Hindlimb muscle (tissue), 1 donor: Measurements from ENCODE around the gene RPGR. TPM values are rescaled to one million over a fixed set of nuclear protein-coding genes. Genes with fewer than 3 reads are reported as not detected.
A peak's percentile ranks its signal among the peaks of the same experiment; 100 is the strongest.

Experiments used
- DNase-seq: peaks from one replicate; pipeline ENCODE4 v3.0.0-alpha.2; 2013
- polyA plus RNA-seq: library from polyadenylated mRNA; unstranded; fragments of 120-200 nt; gene quantifications from one replicate; pipeline ENCODE4 v1.2.1, GENCODE V29; 2013; ENCODE audit not compliant: insufficient read length

Gene RPGR
- polyA plus RNA-seq = 7.7 TPM

GRCh38 chrX:38327007-38327774 lies at the start of gene RPGR:
Gene RPGR (minus strand): TSS chrX:38327509. CDS start chrX:38327367, 142 bp downstream.
- DNase-seq = peak; percentile 92

- DNase-seq = no peak
These were observed 49.4 kb upstream of the RPGR start for GRCh38 chrX:38376747-38377146.

DNA sequence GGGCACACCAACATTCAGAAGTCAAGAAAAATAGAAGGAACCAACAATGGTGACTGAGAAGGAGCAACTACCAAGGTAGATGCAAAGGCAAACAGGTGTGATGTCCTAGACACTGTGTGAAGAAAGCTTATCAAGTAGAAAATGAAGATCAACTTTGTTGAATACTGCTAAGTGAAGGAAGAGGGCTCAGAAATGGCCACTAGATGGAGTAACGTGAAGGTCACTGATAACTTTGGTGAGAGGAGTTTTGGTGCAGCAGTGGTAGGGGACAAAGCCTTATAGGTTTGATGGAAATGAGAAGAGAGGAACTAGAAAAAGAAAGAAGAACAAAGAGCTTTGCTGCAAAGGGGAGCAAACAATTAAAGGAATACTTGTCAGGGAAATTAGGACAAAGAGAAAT lies 48.6 kb upstream of the RPGR start:
- no peak for DNase-seq

- DNase-seq = no peak
These were observed 47.1 kb upstream of the RPGR start for GRCh38 chrX:38374431-38374830.

DNA sequence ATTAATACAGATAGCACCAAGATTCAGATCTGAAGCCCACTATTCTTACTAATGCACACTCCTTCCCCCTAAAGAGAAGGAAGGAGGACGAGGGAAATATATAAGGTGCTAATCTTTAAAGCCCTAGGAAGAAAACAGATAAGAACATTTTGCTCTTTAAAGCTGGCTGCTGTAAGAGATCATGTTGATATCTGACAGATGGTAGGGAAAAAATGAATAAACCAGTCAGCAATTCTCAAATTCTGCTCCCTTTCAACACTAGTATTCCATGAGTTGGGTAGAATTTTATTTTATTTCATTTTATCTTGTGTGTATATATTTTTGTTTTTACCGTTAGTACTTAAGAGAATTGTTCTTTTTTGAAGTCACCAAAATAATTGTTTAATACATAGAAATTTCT lies 44.3 kb upstream of the RPGR start:
- no peak for DNase-seq

DNA sequence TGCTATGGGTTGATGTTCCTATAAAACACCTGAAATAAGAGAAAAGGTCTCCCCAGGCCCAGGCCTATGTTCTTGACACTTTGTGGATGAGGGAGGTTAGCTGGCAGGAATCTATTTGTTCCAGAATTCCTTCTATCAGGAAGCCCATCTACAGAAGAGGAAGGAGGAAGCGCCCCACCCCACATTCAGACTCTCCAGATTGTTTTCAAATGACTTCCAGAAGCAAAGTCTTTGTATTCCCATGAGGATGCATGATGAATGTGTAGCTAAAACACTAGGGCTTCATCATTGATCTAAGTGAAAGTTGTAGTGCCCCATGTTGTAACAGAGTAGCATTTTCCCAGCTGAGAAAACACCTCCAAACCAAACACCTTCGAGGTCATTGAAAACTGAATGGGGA lies 41.5 kb upstream of the RPGR start:
- no peak for DNase-seq

DNA sequence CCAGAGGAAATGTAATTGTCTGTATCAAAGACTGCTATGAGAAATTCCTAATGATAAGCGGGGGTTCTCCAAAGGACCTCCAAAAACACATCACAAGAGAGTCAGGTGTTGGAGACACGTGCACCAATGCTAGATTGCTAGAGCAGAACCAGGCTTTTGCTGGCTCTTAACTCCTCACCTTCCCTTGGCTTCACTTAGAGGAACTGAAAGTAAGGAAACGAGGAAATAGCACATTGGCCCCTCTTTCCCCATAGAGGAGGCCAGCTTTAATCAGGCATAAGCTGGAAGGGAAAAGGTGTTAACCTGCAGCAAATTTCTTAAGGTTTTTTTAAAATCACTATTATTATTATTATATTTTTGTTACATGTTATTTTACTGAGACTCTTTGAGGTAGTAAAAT lies 38.6 kb upstream of the RPGR start:
- DNase-seq = no peak

GRCh38 chrX:38363046-38363445 lies 35.7 kb upstream of the RPGR start:
- no peak for DNase-seq

DNA sequence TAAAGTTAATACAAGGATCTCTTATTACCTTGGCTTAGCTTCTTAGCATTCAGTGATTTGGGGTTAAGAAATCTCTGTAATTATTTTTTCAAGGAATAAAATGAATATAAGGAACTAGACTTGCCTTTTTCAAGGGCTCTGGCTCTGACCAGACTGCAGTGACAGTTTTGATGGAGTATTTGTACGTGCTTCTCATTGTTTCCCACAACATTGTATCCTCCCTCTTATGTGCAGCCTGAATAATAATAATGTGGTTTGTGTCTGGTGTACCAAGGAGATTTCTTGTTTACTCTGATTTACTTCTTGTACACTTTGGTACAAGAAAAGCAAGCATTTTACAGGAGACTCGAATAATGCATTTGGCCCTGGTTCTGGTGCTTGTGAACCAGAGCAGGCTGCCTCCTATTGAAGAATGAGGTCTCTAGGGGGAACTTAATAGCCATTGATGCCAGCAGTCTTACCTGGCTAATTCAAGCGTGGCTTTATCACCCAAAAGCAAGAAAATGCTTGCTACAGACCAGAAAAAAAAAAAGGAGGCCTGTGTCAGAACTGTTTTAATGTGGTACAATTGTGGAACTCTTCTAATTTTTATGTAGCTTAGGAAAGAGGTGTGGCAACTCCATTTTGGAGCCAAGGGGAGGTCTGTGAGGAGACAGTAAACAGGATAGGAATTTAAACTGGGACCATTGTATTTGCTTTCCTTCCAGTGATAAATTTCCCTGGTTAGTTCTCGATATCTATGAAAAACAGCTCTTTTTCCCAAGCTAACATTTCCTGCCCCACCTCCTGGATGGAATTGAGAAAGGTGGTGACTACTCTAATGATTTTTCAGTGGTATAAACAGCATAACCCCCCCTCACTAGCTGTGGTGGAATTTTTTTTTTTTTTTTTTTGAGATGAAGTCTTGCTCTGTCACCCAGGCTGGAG lies 30.7 kb upstream of the RPGR start:
- no peak for DNase-seq

GRCh38 chrX:38356401-38356800 lies 29.1 kb upstream of the RPGR start:
- DNase-seq = no peak

DNA sequence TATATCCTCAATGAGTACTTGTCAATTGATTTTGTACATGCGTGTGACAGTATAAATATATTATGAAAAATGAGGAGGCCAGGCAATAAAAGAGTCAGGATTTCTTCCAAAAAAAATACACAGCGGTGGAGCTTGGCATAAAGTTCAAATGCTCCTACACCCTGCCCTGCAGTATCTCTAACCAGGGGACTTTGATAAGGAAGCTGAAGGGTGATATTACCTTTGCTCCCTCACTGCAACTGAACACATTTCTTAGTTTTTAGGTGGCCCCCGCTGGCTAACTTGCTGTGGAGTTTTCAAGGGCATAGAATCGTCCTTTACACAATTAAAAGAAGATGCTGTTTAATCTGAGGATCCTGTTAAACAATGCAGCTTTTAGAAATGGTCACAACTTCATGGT lies 25.1 kb upstream of the RPGR start, which contains the start of gene OTC:
OTC (plus strand) TSS at position 243 of the 400 bp plus-strand sequence; CDS start at position 336, 93 bp downstream.
- no peak for DNase-seq

- DNase-seq = no peak
These were observed 24.0 kb upstream of the RPGR start for GRCh38 chrX:38351346-38351745.

GRCh38 chrX:38347136-38347535 lies 19.8 kb upstream of the RPGR start:
- DNase-seq = no peak

DNA sequence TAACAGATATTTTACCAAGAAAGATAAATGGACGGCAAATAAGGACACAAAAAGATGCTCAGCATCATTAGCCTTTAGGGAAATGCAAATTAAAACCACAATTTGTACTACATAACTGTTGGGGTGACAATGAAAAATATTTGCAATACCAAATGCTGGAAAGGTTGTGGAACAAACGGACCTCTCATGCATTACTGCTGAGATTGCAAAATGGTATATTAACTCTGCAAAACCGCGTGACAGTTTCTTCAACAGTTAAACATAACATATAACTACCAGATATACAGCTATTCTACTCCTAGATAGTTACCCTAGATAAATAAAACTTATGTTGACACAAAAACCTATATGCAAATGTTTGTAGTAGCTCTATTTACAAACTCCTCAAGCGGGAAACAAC lies 18.8 kb upstream of the RPGR start:
- no peak for DNase-seq

- DNase-seq = no peak
These were observed 15.8 kb upstream of the RPGR start for GRCh38 chrX:38342853-38343778.

GRCh38 chrX:38341442-38341841 lies 14.1 kb upstream of the RPGR start:
- DNase-seq = no peak

DNA sequence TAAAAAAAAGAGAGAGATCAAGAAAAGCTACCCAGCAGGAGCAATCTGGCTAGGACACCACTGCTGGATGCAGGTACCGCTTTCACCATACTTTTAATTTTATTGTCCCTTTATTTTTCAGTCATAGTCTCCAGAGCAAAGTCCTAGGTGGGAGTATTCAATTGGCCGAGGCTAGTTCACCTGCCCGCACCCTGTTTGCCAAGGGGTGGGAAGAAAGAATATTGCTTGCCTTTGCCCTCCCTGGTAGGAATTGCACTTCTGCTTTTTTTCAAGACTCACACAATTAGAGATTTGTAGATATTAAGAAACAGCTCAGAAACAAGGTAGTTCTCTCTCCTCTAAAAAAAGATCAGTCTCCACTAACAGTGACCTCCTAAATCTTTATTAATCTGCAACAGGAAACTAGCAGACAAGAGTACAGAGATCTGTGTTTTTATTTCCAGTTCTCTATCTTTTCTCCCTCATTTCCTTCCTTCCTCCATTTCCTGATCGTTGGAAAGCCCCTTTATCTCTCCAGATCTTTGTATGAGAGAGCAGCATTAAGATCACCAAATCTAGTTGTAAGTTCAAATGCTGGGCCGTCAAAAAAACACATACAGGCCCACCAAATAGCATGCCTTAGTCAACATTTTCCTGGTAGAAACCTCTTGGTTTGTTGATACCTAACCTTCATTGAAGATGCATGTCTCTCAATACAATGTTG lies 9.4 kb upstream of the RPGR start:
- no peak for DNase-seq

- no peak for DNase-seq
These were observed 8.1 kb upstream of the RPGR start for GRCh38 chrX:38335382-38335781.

DNA sequence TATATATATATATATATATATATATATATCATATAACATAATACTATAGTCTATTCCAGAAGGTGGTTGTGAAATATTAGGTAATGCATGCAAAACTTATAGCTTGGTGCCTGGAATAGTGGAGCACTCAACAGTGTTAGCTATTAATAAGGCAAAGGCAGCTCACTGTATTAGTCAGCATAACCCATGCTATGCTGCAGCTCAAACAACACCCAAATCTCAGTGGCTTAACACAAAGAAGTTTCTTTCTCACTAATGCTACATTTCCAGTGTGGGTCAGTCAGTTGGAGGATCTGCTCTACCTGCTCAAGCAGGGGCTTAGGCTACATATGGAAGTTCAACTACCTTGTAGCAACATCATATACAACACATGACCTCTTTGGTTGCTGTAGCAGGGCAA lies 5.2 kb upstream of the RPGR start:
- no peak for DNase-seq

- no peak for DNase-seq
These were observed 419 bp upstream of the RPGR start for GRCh38 chrX:38327775-38328081.

- no peak for DNase-seq
These were observed 1.2 kb downstream of the RPGR start for GRCh38 chrX:38326086-38326485.

DNA sequence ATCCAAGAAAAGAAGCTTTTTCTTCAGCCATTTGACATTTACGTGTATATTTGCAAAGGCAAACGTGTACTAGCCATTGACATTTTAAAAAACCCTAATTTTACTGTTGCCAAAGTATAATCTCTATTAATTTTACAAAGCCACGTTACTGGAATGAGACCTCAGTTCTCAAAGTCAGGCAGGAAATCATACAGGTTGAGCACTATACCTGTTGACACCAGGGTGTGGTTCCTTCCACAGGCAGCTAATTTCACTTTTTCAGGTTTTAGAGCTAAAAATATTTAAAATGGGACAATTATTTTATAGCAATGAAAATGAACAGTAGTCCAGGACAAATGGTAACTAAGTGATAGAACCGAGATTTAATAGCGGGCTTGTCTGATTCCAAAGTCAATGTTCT lies 6.5 kb downstream of the RPGR start:
- DNase-seq = no peak
